HepG2 (cell line): ENCODE results near the gene TMEM273. TPM values are rescaled to one million over a fixed set of nuclear protein-coding genes. Genes with fewer than 3 reads are reported as not detected.

Source experiments
- ATAC-seq: fragments of 200-7000 bp; cut with Tn5 transposase; 3 replicates; pipeline ENCODE4 v1.9.1; 2020; ENCODE audit warnings: mild to moderate bottlenecking, moderate library complexity
- BruUV-seq: library from RNA; stranded (reverse); fragments of 400-500 nt; replicated peaks from 2 replicates; lab custom pipeline; 2021; lab: Mats Ljungman, UMichigan
- CTCF ChIA-PET: fragments of 300-600 bp; formaldehyde crosslinking; extraction: SDS; loops from one replicate; lab custom pipeline; 2021; ENCODE audit warnings: low total read pairs, inconsistent platforms, low intra/inter-chr PET ratio; lab: Yijun Ruan, JAX
- POLR2A ChIA-PET: fragments of 350-600 bp; sonication (Branson Sonifier 250); formaldehyde crosslinking; loops from one replicate; lab custom pipeline; 2020; ENCODE audit warnings: antibody characterized with exemption, inconsistent platforms; lab: Yijun Ruan, JAX
- DNase-seq: peaks from one replicate; pipeline ENCODE4 v3.0.0-alpha.2; 2015; ENCODE audit warnings: low spot score
- FAIRE-seq: peaks from 3 replicates; lab custom pipeline; 2011; peaks lifted over from hg19 to GRCh38; lab: Jason Lieb, UNC
- H2AFZ ChIP-seq: one replicate; pipeline ENCODE4 v1.6.1; 2011; ENCODE audit warnings: low read length, inconsistent platforms
- H3K27ac ChIP-seq: fragments of 300-600 bp; 3 replicates; pipeline ENCODE4 v1.8.0; 2011; ENCODE audit warnings: mixed run types, mild to moderate bottlenecking, mixed read lengths, low read length, inconsistent platforms; ENCODE audit not compliant: insufficient read depth; ENCODE audit errors: extremely low read length
- H3K27me3 ChIP-seq, 2 experiments: fragments of 200-600 bp in 1 of 2; 2 replicates in 1 of 2; 3 replicates in 1 of 2; pipeline versions ENCODE4 v1.6.0 to v1.8.0; 2011; ENCODE audit warnings: low read length in 2 of 2, mild to moderate bottlenecking in 2 of 2, moderate library complexity in 2 of 2, inconsistent platforms in 1 of 2; ENCODE audit not compliant: insufficient read depth in 2 of 2, control insufficient read depth in 1 of 2
- H3K36me3 ChIP-seq, 2 experiments: fragments of 200-600 bp in 1 of 2; replicated peaks in 1 of 2; 2 replicates in 1 of 2; 3 replicates in 1 of 2; pipeline versions ENCODE4 v1.5.1 to v1.8.0; 2011; ENCODE audit warnings: low read length in 2 of 2, inconsistent platforms in 1 of 2; ENCODE audit not compliant: insufficient read depth in 2 of 2, control insufficient read depth in 1 of 2
- H3K4me1 ChIP-seq: 2 replicates; pipeline ENCODE4 v1.5.1; 2012; ENCODE audit warnings: low read length, inconsistent platforms; ENCODE audit not compliant: insufficient read depth
- H3K4me2 ChIP-seq: 2 replicates; pipeline ENCODE4 v1.6.0; 2011; ENCODE audit warnings: low read depth, low read length, inconsistent platforms
- H3K4me3 ChIP-seq, 3 experiments: fragments of 200-600 bp in 1 of 3; sonication (generic), shearing (Covaris generic) in 1 of 3; replicated peaks in 1 of 3; 2 replicates each; pipeline ENCODE4 v1.5.1; 2011 to 2016; ENCODE audit warnings: low read length in 3 of 3, inconsistent platforms in 2 of 3, low read depth in 2 of 3, mild to moderate bottlenecking in 2 of 3, control low read depth in 1 of 3, mixed read lengths in 1 of 3; ENCODE audit not compliant: insufficient read depth in 1 of 3
- H3K79me2 ChIP-seq: one replicate; pipeline ENCODE4 v1.6.1; 2011; ENCODE audit warnings: low read length, inconsistent platforms; ENCODE audit not compliant: insufficient read depth
- H3K9ac ChIP-seq: 2 replicates; pipeline ENCODE4 v1.6.0; 2011; ENCODE audit warnings: mild to moderate bottlenecking, low read depth, low read length, inconsistent platforms; ENCODE audit not compliant: insufficient read depth
- H3K9me3 ChIP-seq: 2 replicates; pipeline ENCODE4 v1.5.1; 2012; ENCODE audit warnings: mild to moderate bottlenecking, low read length
- H4K20me1 ChIP-seq: 2 replicates; pipeline ENCODE4 v1.6.0; 2011; ENCODE audit warnings: inconsistent platforms, mild to moderate bottlenecking, low read length, moderate library complexity; ENCODE audit not compliant: insufficient read depth
- ATAD3A ChIP-seq: sonication (generic); formaldehyde crosslinking; IDR thresholded peaks from 2 replicates; pipeline ENCODE4 v1.4.0; 2020; ENCODE audit warnings: missing genetic modification reagents
- DNMT3B ChIP-seq: conservative IDR thresholded peaks from 2 replicates; pipeline ENCODE4 v1.6.1; 2016; ENCODE audit warnings: missing biosample characterization, control low read depth
- ERF ChIP-seq: IDR thresholded peaks from 2 replicates; pipeline ENCODE4 v1.6.1; 2018; ENCODE audit warnings: missing biosample characterization, missing genetic modification reagents
- GPN1 ChIP-seq: sonication (generic); formaldehyde crosslinking; IDR thresholded peaks from 2 replicates; pipeline ENCODE4 v1.5.1; 2020; ENCODE audit warnings: missing genetic modification reagents, borderline replicate concordance
- HDAC2 ChIP-seq: sonication (generic); formaldehyde crosslinking; IDR thresholded peaks from 2 replicates; pipeline ENCODE4 v1.4.0; 2020; ENCODE audit warnings: missing genetic modification reagents
- NCOR1 ChIP-seq: fragments of 200-600 bp; sonication (generic); IDR thresholded peaks from 2 replicates; pipeline ENCODE4 v1.7.0; 2017; ENCODE audit warnings: antibody characterized with exemption, low read length, borderline replicate concordance
- NFKB2 ChIP-seq: sonication (generic); formaldehyde crosslinking; IDR thresholded peaks from 2 replicates; pipeline ENCODE4 v1.4.0; 2020; ENCODE audit warnings: missing genetic modification reagents, borderline replicate concordance
- PHF8 ChIP-seq: sonication (generic); formaldehyde crosslinking; IDR thresholded peaks from 2 replicates; pipeline ENCODE4 v1.5.0; 2020; ENCODE audit warnings: missing genetic modification reagents
- SP5 ChIP-seq: IDR thresholded peaks from 2 replicates; pipeline ENCODE4 v1.6.1; 2016; ENCODE audit warnings: low read depth, borderline replicate concordance
- TARDBP ChIP-seq: sonication (generic); formaldehyde crosslinking; IDR thresholded peaks from 2 replicates; pipeline ENCODE4 v1.8.0; 2022; ENCODE audit warnings: mild to moderate bottlenecking, missing genetic modification reagents
- ZBTB3 ChIP-seq: sonication (generic); formaldehyde crosslinking; IDR thresholded peaks from 2 replicates; pipeline ENCODE4 v1.4.0; 2020; ENCODE audit warnings: low read depth, mild to moderate bottlenecking, moderate library complexity, missing genetic modification reagents, borderline replicate concordance
- ZFP37 ChIP-seq: sonication (generic); formaldehyde crosslinking; IDR thresholded peaks from 2 replicates; pipeline ENCODE4 v1.4.0; 2020; ENCODE audit warnings: missing genetic modification reagents, borderline replicate concordance
- ZFX ChIP-seq: sonication (generic); formaldehyde crosslinking; IDR thresholded peaks from 2 replicates; pipeline ENCODE4 v1.4.0; 2020; ENCODE audit warnings: mild to moderate bottlenecking, low read depth, missing genetic modification reagents, moderate library complexity
- ZNF556 ChIP-seq: sonication (generic); formaldehyde crosslinking; IDR thresholded peaks from 2 replicates; pipeline ENCODE4 v1.4.0; 2020; ENCODE audit warnings: mild to moderate bottlenecking, missing genetic modification reagents, borderline replicate concordance
- ZNF782 ChIP-seq: sonication (generic); formaldehyde crosslinking; IDR thresholded peaks from 2 replicates; pipeline ENCODE4 v1.4.0; 2020; ENCODE audit warnings: missing genetic modification reagents, mild to moderate bottlenecking, borderline replicate concordance
- whole genome bisulfite sequencing: methylation state at CpG from one replicate; pipeline ENCODE4 v1.1.6; 2017; ENCODE audit warnings: low lambda C conversion rate; 5-methylcytosine and 5-hydroxymethylcytosine counted together
- in situ Hi-C: cut with HindIII; loops from 2 replicates; pipeline ENCODE4 v1.10.0; 2017; ENCODE audit warnings: low pct_unique_long_range_greater_than_20kb; ENCODE audit not compliant: extremely low pct_ligation_motif_present
- intact Hi-C: fragments of 100-400 bp; cut with micrococcal nuclease; formaldehyde crosslinking; loops from one replicate; pipeline ENCODE4 v1.10.0; 2022; ENCODE audit not compliant: unreplicated experiment
- polyA plus RNA-seq, 8 experiments: library from polyadenylated mRNA; depleted of rRNA in 3 of 8; stranded (reverse) in 7 of 8; unstranded in 1 of 8; fragments of >200 nt; fragmentation: Illumina TruSeq in 4 of 8; extraction: Trizol in 4 of 8; gene quantifications; 2 replicates each; pipeline versions ENCODE4 v1.2.1 to v1.2.3, GENCODE V29; 2011 to 2016; ENCODE audit warnings: low read depth in 4 of 8, missing spikeins in 1 of 8, mixed read lengths in 1 of 8; ENCODE audit not compliant: insufficient read depth in 1 of 8
- total RNA-seq, 5 experiments: library from RNA; depleted of rRNA; stranded (reverse); fragments of >200 nt; fragmentation: Illumina TruSeq; extraction: Trizol; gene quantifications; 2 replicates each; pipeline ENCODE4 v1.2.3, GENCODE V29; 2016; ENCODE audit warnings: low read depth in 1 of 5
- TF ChIP-seq, protein P1 (sequence below): sonication (generic); formaldehyde crosslinking; conservative IDR thresholded peaks from 2 replicates; pipeline ENCODE4 v1.8.0; 2022; ENCODE audit warnings: low read depth, missing genetic modification reagents
- TF ChIP-seq, protein P2 (sequence below): IDR thresholded peaks from 2 replicates; pipeline ENCODE4 v1.6.1; 2012; ENCODE audit warnings: low read length, improper control_type of control experiment
- TF ChIP-seq, protein P3 (sequence below): IDR thresholded peaks from 2 replicates; pipeline ENCODE4 v1.6.1; 2016; ENCODE audit warnings: missing compliant biosample characterization, missing genetic modification reagents, borderline replicate concordance

Gene TMEM273
- total and polyA plus RNA-seq, 2 of the 13 experiments (the other 11 are each of a cell fraction or from before 2014, with no cell fraction given), result not detected

DNA sequence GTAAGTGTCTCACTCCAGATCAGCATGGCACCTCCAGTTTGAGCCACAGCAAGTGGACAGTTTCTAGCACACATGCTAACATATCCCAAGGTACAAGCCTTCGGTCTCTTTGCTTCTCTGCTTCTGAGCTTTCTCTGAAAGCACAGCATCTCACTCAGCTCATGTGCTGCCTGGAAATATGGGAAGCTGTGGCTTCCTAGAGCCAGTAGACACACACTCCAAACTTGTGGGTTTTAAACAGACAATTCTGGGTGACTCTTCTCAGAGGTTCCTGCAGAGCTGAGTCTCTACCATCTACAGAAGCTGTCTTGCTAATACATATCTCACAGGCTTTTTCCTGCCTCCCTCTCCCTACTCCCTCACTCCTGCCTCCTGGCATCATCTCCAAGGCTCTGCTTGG lies 23.9 kb upstream of the TMEM273 start (continued):
- TF ChIP-seq, protein P1, sequence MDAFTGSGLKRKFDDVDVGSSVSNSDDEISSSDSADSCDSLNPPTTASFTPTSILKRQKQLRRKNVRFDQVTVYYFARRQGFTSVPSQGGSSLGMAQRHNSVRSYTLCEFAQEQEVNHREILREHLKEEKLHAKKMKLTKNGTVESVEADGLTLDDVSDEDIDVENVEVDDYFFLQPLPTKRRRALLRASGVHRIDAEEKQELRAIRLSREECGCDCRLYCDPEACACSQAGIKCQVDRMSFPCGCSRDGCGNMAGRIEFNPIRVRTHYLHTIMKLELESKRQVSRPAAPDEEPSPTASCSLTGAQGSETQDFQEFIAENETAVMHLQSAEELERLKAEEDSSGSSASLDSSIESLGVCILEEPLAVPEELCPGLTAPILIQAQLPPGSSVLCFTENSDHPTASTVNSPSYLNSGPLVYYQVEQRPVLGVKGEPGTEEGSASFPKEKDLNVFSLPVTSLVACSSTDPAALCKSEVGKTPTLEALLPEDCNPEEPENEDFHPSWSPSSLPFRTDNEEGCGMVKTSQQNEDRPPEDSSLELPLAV (CRISPR knock-in tag), result no peak

DNA sequence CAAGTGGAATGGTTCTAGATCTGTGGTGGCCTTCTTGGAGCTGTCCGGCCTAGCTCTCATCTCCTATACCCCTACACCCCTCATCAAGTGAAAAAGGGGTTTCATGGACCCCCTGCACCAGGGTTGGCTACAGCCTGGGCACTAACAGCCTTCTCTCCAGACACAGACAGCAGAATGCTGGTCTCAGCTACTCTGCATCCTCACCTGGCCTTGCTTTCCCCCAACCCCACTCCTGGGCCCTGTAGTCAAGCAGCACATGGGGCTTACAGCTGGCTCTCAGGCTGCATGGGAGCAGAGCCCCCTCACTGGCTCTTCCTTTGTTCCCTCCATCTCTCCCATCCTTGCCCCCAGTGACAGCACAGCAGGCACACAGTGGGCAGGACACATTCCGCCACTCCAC lies 20.8 kb upstream of the TMEM273 start:
- no peaks in the 10 kb centered on the region for H4K20me1 ChIP-seq
- intact Hi-C loops (no loop called here), in situ Hi-C loops (no loop called here)
- H3K9me3 ChIP-seq, result no peaks in the 10 kb centered on the region
- no peak for ATAC-seq
- ChIA-PET POLR2A (no interaction called here), CTCF (no interaction called here)
- H3K79me2 ChIP-seq, result no peaks in the 10 kb centered on the region
- peaks cover 0 to 3% of the 10 kb centered on the region in 2 experiments; a peak in 1 of 5 replicates for H3K27me3 ChIP-seq
- H3K27ac ChIP-seq, result no peak overlapping the region
- WGBS, result 31% methylated on average over 2 of the region's 2 CpGs
- no peak for FAIRE-seq
- H3K4me3 ChIP-seq, result no peak overlapping the region
- BruUV-seq, result no TSS peak
- H2AFZ ChIP-seq, result no peak overlapping the region
- DNase-seq, result no peak
- H3K36me3 ChIP-seq, result no peaks in the 10 kb centered on the region
- no peak overlapping the region for H3K9ac ChIP-seq
- TF ChIP-seq ERF (CRISPR knock-in tag) (no peak), ZNF782 (CRISPR knock-in tag) (no peak), HDAC2 (CRISPR knock-in tag) (no peak), ZNF556 (no peak), ZBTB3 (CRISPR knock-in tag) (no peak), ZFX (CRISPR knock-in tag) (no peak), ZFP37 (CRISPR knock-in tag) (no peak), SP5 (CRISPR knock-in tag) (no peak), DNMT3B (no peak), NFKB2 (CRISPR knock-in tag) (no peak), ATAD3A (CRISPR knock-in tag) (no peak), GPN1 (no peak), TARDBP (no peak), NCOR1 (no peak), PHF8 (CRISPR knock-in tag) (no peak)
- TF ChIP-seq, protein P2, sequence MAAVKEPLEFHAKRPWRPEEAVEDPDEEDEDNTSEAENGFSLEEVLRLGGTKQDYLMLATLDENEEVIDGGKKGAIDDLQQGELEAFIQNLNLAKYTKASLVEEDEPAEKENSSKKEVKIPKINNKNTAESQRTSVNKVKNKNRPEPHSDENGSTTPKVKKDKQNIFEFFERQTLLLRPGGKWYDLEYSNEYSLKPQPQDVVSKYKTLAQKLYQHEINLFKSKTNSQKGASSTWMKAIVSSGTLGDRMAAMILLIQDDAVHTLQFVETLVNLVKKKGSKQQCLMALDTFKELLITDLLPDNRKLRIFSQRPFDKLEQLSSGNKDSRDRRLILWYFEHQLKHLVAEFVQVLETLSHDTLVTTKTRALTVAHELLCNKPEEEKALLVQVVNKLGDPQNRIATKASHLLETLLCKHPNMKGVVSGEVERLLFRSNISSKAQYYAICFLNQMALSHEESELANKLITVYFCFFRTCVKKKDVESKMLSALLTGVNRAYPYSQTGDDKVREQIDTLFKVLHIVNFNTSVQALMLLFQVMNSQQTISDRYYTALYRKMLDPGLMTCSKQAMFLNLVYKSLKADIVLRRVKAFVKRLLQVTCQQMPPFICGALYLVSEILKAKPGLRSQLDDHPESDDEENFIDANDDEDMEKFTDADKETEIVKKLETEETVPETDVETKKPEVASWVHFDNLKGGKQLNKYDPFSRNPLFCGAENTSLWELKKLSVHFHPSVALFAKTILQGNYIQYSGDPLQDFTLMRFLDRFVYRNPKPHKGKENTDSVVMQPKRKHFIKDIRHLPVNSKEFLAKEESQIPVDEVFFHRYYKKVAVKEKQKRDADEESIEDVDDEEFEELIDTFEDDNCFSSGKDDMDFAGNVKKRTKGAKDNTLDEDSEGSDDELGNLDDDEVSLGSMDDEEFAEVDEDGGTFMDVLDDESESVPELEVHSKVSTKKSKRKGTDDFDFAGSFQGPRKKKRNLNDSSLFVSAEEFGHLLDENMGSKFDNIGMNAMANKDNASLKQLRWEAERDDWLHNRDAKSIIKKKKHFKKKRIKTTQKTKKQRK, result no peak
- TF ChIP-seq, protein P3, sequence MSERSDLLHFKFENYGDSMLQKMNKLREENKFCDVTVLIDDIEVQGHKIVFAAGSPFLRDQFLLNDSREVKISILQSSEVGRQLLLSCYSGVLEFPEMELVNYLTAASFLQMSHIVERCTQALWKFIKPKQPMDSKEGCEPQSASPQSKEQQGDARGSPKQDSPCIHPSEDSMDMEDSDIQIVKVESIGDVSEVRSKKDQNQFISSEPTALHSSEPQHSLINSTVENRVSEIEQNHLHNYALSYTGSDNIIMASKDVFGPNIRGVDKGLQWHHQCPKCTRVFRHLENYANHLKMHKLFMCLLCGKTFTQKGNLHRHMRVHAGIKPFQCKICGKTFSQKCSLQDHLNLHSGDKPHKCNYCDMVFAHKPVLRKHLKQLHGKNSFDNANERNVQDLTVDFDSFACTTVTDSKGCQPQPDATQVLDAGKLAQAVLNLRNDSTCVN, result no peak
- H3K4me2 ChIP-seq, result no peak overlapping the region
- H3K4me1 ChIP-seq, result no peaks in the 10 kb centered on the region
